ENCODE results near the gene FOSL2.

DNA sequence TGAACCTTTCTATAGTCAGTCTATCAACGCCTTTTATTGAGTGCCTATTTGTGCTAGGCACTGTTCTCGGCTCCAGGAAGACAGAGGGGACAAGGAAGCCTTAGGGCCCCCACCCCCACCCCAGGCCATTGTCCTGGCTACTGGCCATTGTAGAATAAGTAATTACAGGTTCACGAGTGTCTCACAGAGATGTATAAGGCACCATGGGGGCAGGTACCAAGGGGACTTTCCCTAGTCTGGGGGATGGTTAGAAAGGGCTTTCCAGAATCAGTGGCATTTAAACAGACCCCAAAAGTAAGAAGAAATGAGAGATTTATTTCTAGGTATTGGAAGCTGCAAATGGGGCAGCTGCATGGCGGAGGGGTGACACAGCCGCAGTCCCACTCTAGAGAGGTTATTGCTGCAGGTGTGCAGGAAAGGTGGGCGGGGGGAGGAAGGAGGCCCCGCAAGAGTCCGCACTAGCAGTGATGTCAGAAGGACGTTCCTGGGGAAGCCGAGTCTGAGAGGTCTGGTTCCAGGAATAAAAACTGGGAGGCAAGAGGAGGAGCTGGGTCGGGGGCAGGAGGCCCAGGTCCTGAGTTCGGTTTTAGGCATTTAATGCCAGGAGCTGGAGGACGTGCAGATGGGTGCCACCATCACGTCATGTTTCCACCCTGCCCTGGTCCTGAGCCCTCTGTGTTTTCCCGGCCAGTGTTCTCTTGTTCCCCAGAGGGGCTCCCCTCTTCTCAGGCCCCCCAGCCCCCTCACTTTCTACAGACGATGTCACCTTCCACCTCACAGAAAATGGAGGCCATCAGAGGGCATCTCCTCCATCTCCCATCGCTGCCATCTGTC is 30.5 kb downstream of the FOSL2 start:
- no peak for TF ChIP-seq CTCF (conservative IDR thresholded peaks at IDR 0.05 in 1 of 2, IDR thresholded peaks at IDR 0.05 in 1 of 2; ENCODE audit: extremely low read depth in 1 of 2, insufficient read depth in 1 of 2, low read depth in 1 of 2, low read length in 2 of 2)
- no peak for TF ChIP-seq EZH2 (IDR thresholded peaks at IDR 0.05; ENCODE audit: borderline replicate concordance, low read length)

All from mammary epithelial cell (primary cell).